ENCODE measurements around the gene RPSA. TPM values are rescaled to one million over a fixed set of nuclear protein-coding genes. Genes with fewer than 3 reads are reported as not detected.

Gene RPSA
- total RNA-seq, 2 donors from 2014 or later = 555 to 696 TPM

- Histone ChIP-seq H3K36me3 (replicated peaks in 1 of 2; ENCODE audit: insufficient read depth in 1 of 2, low read depth in 2 of 2) (peaks cover 0 to 19% of the 10 kb centered on the region in 2 donors), H3K27ac (no peak overlapping the region), H3K4me1 (no peaks in the 10 kb centered on the region), H3K27me3 (no peaks in the 10 kb centered on the region), H3K4me3 (no peak overlapping the region), H3K9me3 (no peaks in the 10 kb centered on the region)
- ATAC-seq (no peak), DNase-seq (no peak)
- WGBS, 2 donors = 83 to 93% methylated on average over 4 of the region's 4 CpGs
- TF ChIP-seq POLR2A (IDR thresholded peaks at IDR 0.05) (no peak), CTCF (IDR thresholded peaks at IDR 0.05) (no peak)
- intact Hi-C loops (cut with DNase I) = no loop called here
Observed at GRCh38 chr3:39398700-39399099, 7.8 kb upstream of the RPSA start.

- DNase-seq (no peak), ATAC-seq (no peak)
- Histone ChIP-seq H3K4me3 (no peak overlapping the region), H3K27me3 (no peaks in the 10 kb centered on the region), H3K9me3 (no peaks in the 10 kb centered on the region), H3K27ac (no peak overlapping the region), H3K4me1 (peaks cover 4% of the 10 kb centered on the region), H3K36me3 (replicated peaks in 1 of 2; ENCODE audit: insufficient read depth in 1 of 2, low read depth in 2 of 2) (peaks cover 0 to 4% of the 10 kb centered on the region in 2 donors)
- intact Hi-C loops (cut with DNase I) = no loop called here
- TF ChIP-seq POLR2A (IDR thresholded peaks at IDR 0.05) (no peak), CTCF (IDR thresholded peaks at IDR 0.05) (no peak)
- 52 to 54% methylated on average over 2 of the region's 2 CpGs for WGBS, 2 donors
Observed at GRCh38 chr3:39401983-39402382, 4.5 kb upstream of the RPSA start.

GRCh38 chr3:39404943-39405686 lies 1.4 kb upstream of the RPSA start:
- Histone ChIP-seq H3K9me3 (no peaks in the 10 kb centered on the region), H3K4me3 (no peak overlapping the region), H3K27me3 (no peaks in the 10 kb centered on the region), H3K27ac (no peak overlapping the region), H3K36me3 (replicated peaks in 1 of 2; ENCODE audit: insufficient read depth in 1 of 2, low read depth in 2 of 2) (no peaks in the 10 kb centered on the region), H3K4me1 (peaks cover 29% of the 10 kb centered on the region)
- TF ChIP-seq CTCF (IDR thresholded peaks at IDR 0.05) (no peak), POLR2A (IDR thresholded peaks at IDR 0.05) (no peak)
- intact Hi-C loops (cut with DNase I) = no loop called here
- 77 to 91% methylated on average over 15 of the region's 15 CpGs for WGBS, 2 donors
- DNase-seq (no peak), ATAC-seq (no peak)

- intact Hi-C loops (cut with DNase I) = no loop called here
- H3K36me3 ChIP-seq (replicated peaks in 1 of 2; ENCODE audit: insufficient read depth in 1 of 2, low read depth in 2 of 2) = peaks cover 0 to under 1% of the 10 kb centered on the region in 2 donors
- TF ChIP-seq CTCF (IDR thresholded peaks at IDR 0.05) (no peak), POLR2A (IDR thresholded peaks at IDR 0.05) (no peak)
- peak overlapping the region; percentile 81 to 94 (median 82) for H3K27ac ChIP-seq
- ATAC-seq (no peak), DNase-seq (no peak)
- H3K9me3 ChIP-seq = no peaks in the 10 kb centered on the region
- no peaks in the 10 kb centered on the region for H3K27me3 ChIP-seq
- WGBS, 2 donors = 63 to 71% methylated on average over 13 of the region's 13 CpGs
- peaks cover 29% of the 10 kb centered on the region for H3K4me1 ChIP-seq
- peak overlapping the region in 1 of 2 donors; percentile 60 for H3K4me3 ChIP-seq
Observed at GRCh38 chr3:39405687-39406367, 693 bp upstream of the RPSA start.
